Anterior cingulate cortex (tissue), 58 donors: ENCODE results near the gene TMEM125.

ENCODE experiments used
- DNase-seq, 58 donors: peaks; one replicate each; lab custom pipeline; 2025; lab: John Stamatoyannopoulos, UW

TMEM125 gene

GRCh38 chr1:43246466-43247213 lies 23.1 kb upstream of the TMEM125 start:
- DNase-seq, result no peak

- DNase-seq, result no peak
Measured at GRCh38 chr1:43247256-43247921, 22.4 kb upstream of the TMEM125 start.

- DNase-seq, result no peak
Measured at GRCh38 chr1:43250351-43250761, 19.4 kb upstream of the TMEM125 start.

- DNase-seq, result no peak
Measured at GRCh38 chr1:43251024-43251423, 18.8 kb upstream of the TMEM125 start.

- no peak for DNase-seq
Measured at GRCh38 chr1:43252225-43252624, 17.6 kb upstream of the TMEM125 start.

GRCh38 chr1:43253173-43253572 lies 16.6 kb upstream of the TMEM125 start:
- DNase-seq, result no peak

- no peak for DNase-seq
Measured at GRCh38 chr1:43253876-43254275, 15.9 kb upstream of the TMEM125 start.

GRCh38 chr1:43255438-43256210 lies 14.2 kb upstream of the TMEM125 start:
- DNase-seq, result no peak

GRCh38 chr1:43256675-43257570 lies 12.9 kb upstream of the TMEM125 start:
- DNase-seq, result no peak

- DNase-seq, result no peak
Measured at GRCh38 chr1:43258370-43258769, 11.4 kb upstream of the TMEM125 start.

GRCh38 chr1:43265431-43265830 lies 4.4 kb upstream of the TMEM125 start:
- DNase-seq, result no peak

GRCh38 chr1:43266881-43267280 lies 2.9 kb upstream of the TMEM125 start:
- no peak for DNase-seq

- no peak for DNase-seq
Measured at GRCh38 chr1:43267291-43267805, 2.4 kb upstream of the TMEM125 start.

GRCh38 chr1:43267818-43268425 lies 1.9 kb upstream of the TMEM125 start:
- DNase-seq, result no peak

GRCh38 chr1:43270421-43271095 lies 775 bp downstream of the TMEM125 start:
- DNase-seq, result peak in 1 of 58 donors; percentile 25

- DNase-seq, result no peak
Measured at GRCh38 chr1:43271186-43272118, 1.7 kb downstream of the TMEM125 start.

GRCh38 chr1:43272161-43272560 lies 2.4 kb downstream of the TMEM125 start:
- DNase-seq, result peak in 40 of 58 donors; percentile 14 to 81 (median 49)
